Trophoblast cell (in vitro differentiated cells and primary cell): ENCODE measurements around the gene RPL35A. TPM values are rescaled to one million over a fixed set of nuclear protein-coding genes. Genes with fewer than 3 reads are reported as not detected.

Experiments used
- DNase-seq, 2 donors: peaks; one replicate each; pipeline ENCODE4 v3.0.0-alpha.2; 2016
- H2AFZ ChIP-seq: 2 replicates; pipeline ENCODE4 v1.6.1; 2013; ENCODE audit warnings: low read length, moderate library complexity, mild to moderate bottlenecking; ENCODE audit not compliant: insufficient read depth, poor library complexity
- H2AK5ac ChIP-seq: 2 replicates; pipeline ENCODE4 v1.6.1; 2013; ENCODE audit warnings: mild to moderate bottlenecking, low read length
- H2BK120ac ChIP-seq: 2 replicates; pipeline ENCODE4 v1.6.1; 2013; ENCODE audit warnings: low read length, mild to moderate bottlenecking, moderate library complexity; ENCODE audit not compliant: insufficient read depth, poor library complexity
- H2BK12ac ChIP-seq: 2 replicates; pipeline ENCODE4 v1.6.1; 2013; ENCODE audit warnings: mild to moderate bottlenecking, low read length, moderate library complexity
- H2BK5ac ChIP-seq: 2 replicates; pipeline ENCODE4 v1.6.1; 2013; ENCODE audit warnings: low read length, low read depth, moderate library complexity, mild to moderate bottlenecking; ENCODE audit not compliant: poor library complexity
- H3K14ac ChIP-seq: 2 replicates; pipeline ENCODE4 v1.6.1; 2013; ENCODE audit warnings: mild to moderate bottlenecking, low read length
- H3K18ac ChIP-seq: 2 replicates; pipeline ENCODE4 v1.6.1; 2013; ENCODE audit warnings: mild to moderate bottlenecking, low read length
- H3K23ac ChIP-seq: 2 replicates; pipeline ENCODE4 v1.6.1; 2013; ENCODE audit warnings: low read length
- H3K27ac ChIP-seq: 2 replicates; pipeline ENCODE4 v1.5.1; 2013; ENCODE audit warnings: low read depth, mild to moderate bottlenecking, inconsistent platforms, low read length, moderate library complexity
- H3K27me3 ChIP-seq: 2 replicates; pipeline ENCODE4 v1.6.1; 2013; ENCODE audit warnings: inconsistent platforms, mild to moderate bottlenecking, low read length, moderate library complexity; ENCODE audit not compliant: insufficient read depth
- H3K36me3 ChIP-seq, 2 experiments: 1 replicate in 1 of 2; 2 replicates in 1 of 2; pipeline ENCODE4 v1.6.1; 2013; ENCODE audit warnings: low read length in 2 of 2, mild to moderate bottlenecking in 2 of 2, moderate library complexity in 1 of 2; ENCODE audit not compliant: insufficient read depth in 2 of 2, control insufficient read depth in 1 of 2
- H3K4ac ChIP-seq: 2 replicates; pipeline ENCODE4 v1.6.1; 2013; ENCODE audit warnings: low read depth, mild to moderate bottlenecking, low read length, moderate library complexity
- H3K4me1 ChIP-seq, 2 experiments: 1 replicate in 1 of 2; 2 replicates in 1 of 2; pipeline ENCODE4 v1.6.1; 2013; ENCODE audit warnings: low read length in 2 of 2, mild to moderate bottlenecking in 2 of 2, moderate library complexity in 1 of 2; ENCODE audit not compliant: insufficient read depth in 2 of 2, control insufficient read depth in 1 of 2
- H3K4me2 ChIP-seq: 2 replicates; pipeline ENCODE4 v1.6.1; 2013; ENCODE audit warnings: inconsistent platforms, mild to moderate bottlenecking, low read length, moderate library complexity
- H3K4me3 ChIP-seq: 2 replicates; pipeline ENCODE4 v1.5.1; 2013; ENCODE audit warnings: mild to moderate bottlenecking, low read depth, low read length, inconsistent platforms
- H3K79me1 ChIP-seq: one replicate; pipeline ENCODE4 v1.6.1; 2013; ENCODE audit warnings: low read length
- H3K79me2 ChIP-seq: 2 replicates; pipeline ENCODE4 v1.6.1; 2013; ENCODE audit warnings: low read length, mild to moderate bottlenecking; ENCODE audit not compliant: control insufficient read depth, insufficient read depth, poor library complexity
- H3K9ac ChIP-seq: 2 replicates; pipeline ENCODE4 v1.6.1; 2013; ENCODE audit warnings: mild to moderate bottlenecking, low read length
- H3K9me3 ChIP-seq: 2 replicates; pipeline ENCODE4 v1.6.1; 2013; ENCODE audit warnings: low read depth, mild to moderate bottlenecking, control low read depth, inconsistent platforms, low read length; ENCODE audit not compliant: insufficient read depth
- H4K12ac ChIP-seq: 2 replicates; pipeline ENCODE4 v1.6.1; 2013; ENCODE audit warnings: low read depth, mild to moderate bottlenecking, low read length, moderate library complexity
- H4K8ac ChIP-seq: 2 replicates; pipeline ENCODE4 v1.6.1; 2013; ENCODE audit warnings: low read depth, mild to moderate bottlenecking, low read length, moderate library complexity
- H4K91ac ChIP-seq: one replicate; pipeline ENCODE4 v1.6.1; 2013; ENCODE audit warnings: low read depth, mild to moderate bottlenecking, low read length, moderate library complexity
- WGBS: extraction: QIAGEN DNeasy Blood & Tissue Kit; methylation state at CpG from one replicate; pipeline ENCODE4 v1.1.7; 2013; ENCODE audit warnings: missing lambda C conversion rate; ENCODE audit not compliant: insufficient read length, insufficient coverage; ENCODE audit errors: extremely low coverage; 5-methylcytosine and 5-hydroxymethylcytosine counted together
- polyA plus RNA-seq: library from polyadenylated mRNA; stranded (reverse); fragments of 200-250 nt; gene quantifications from 2 replicates; pipeline ENCODE4 v1.2.3, GENCODE V29; 2013

The RPL35A gene
- 2,548 and 2,659 TPM in 2 replicates for polyA plus RNA-seq

GRCh38 chr3:197949778-197950676 lies at the start of gene RPL35A:
RPL35A (plus strand) TSS chr3:197950190; CDS start chr3:197950968, 778 bp downstream.
- Histone ChIP-seq H3K27me3 (no peaks in the 10 kb centered on the region), H2AFZ (peak within 1 kb of the TSS; percentile 59), H2BK120ac (peak within 1 kb of the TSS; percentile 63), H3K4me2 (peak within 1 kb of the TSS; percentile 84), H3K18ac (peak within 1 kb of the TSS; percentile 93), H3K79me2 (peaks cover 9% of the 10 kb centered on the region), H3K9ac (peak within 1 kb of the TSS; percentile 80), H4K91ac (peak within 1 kb of the TSS; percentile 81), H4K12ac (peak within 1 kb of the TSS; percentile 96), H2BK5ac (peak within 1 kb of the TSS; percentile 94), H3K4me3 (peak within 1 kb of the TSS; percentile 78), H3K14ac (peak within 1 kb of the TSS; percentile 80), H3K4ac (peak within 1 kb of the TSS; percentile 99), H3K27ac (peak within 1 kb of the TSS; percentile 73), H3K79me1 (peaks cover 7% of the 10 kb centered on the region), H3K4me1 (peaks cover 0 to 8% of the 10 kb centered on the region in 2 experiments), H4K8ac (peak within 1 kb of the TSS; percentile 94), H3K9me3 (no peaks in the 10 kb centered on the region), H3K23ac (no peak within 1 kb of the TSS), H2BK12ac (no peak within 1 kb of the TSS), H2AK5ac (peak within 1 kb of the TSS; percentile 79), H3K36me3 (peaks cover 29 to 32% of the 10 kb centered on the region in 2 experiments)
- no CpG with 5 or more reads among the region's 36 CpGs for WGBS
- peak; percentile 88 to 98 for DNase-seq

GRCh38 chr3:197901626-197902025 lies 48.4 kb upstream of the RPL35A start:
- Histone ChIP-seq H3K9me3 (peaks cover 5% of the 10 kb centered on the region), H2BK5ac (no peak overlapping the region), H2AFZ (no peak overlapping the region), H3K4me1 (peaks cover 0 to 3% of the 10 kb centered on the region in 2 experiments), H3K14ac (no peak overlapping the region), H3K23ac (no peak overlapping the region), H3K79me2 (no peaks in the 10 kb centered on the region), H3K36me3 (no peaks in the 10 kb centered on the region), H3K4me2 (no peak overlapping the region), H2AK5ac (no peak overlapping the region), H3K9ac (no peak overlapping the region), H4K12ac (no peak overlapping the region), H3K27me3 (no peaks in the 10 kb centered on the region), H3K4ac (no peak overlapping the region), H3K4me3 (no peak overlapping the region), H4K8ac (no peak overlapping the region), H2BK120ac (no peak overlapping the region), H4K91ac (no peak overlapping the region), H3K27ac (no peak overlapping the region), H2BK12ac (no peak overlapping the region), H3K79me1 (no peaks in the 10 kb centered on the region), H3K18ac (no peak overlapping the region)
- no CpG with 5 or more reads among the region's 4 CpGs for WGBS
- DNase-seq, result no peak

GRCh38 chr3:197906023-197906849 lies 43.8 kb upstream of the RPL35A start:
- no peak overlapping the region for H3K4ac ChIP-seq
- no peaks in the 10 kb centered on the region for H3K27me3 ChIP-seq
- no peak overlapping the region for H3K23ac ChIP-seq
- H3K4me3 ChIP-seq, result no peak overlapping the region
- no peak overlapping the region for H4K8ac ChIP-seq
- no CpG with 5 or more reads among the region's 17 CpGs for WGBS
- DNase-seq, result peak; percentile 91 to 96
- no peak overlapping the region for H2BK120ac ChIP-seq
- no peaks in the 10 kb centered on the region for H3K36me3 ChIP-seq
- no peak overlapping the region for H3K4me2 ChIP-seq
- no peak overlapping the region for H3K9ac ChIP-seq
- H2AK5ac ChIP-seq, result no peak overlapping the region
- H3K79me1 ChIP-seq, result no peaks in the 10 kb centered on the region
- H3K4me1 ChIP-seq, result peaks cover 0 to 3% of the 10 kb centered on the region in 2 experiments
- H3K27ac ChIP-seq, result no peak overlapping the region
- H3K9me3 ChIP-seq, result no peaks in the 10 kb centered on the region
- no peak overlapping the region for H2BK12ac ChIP-seq
- H2BK5ac ChIP-seq, result no peak overlapping the region
- no peak overlapping the region for H3K18ac ChIP-seq
- no peak overlapping the region for H3K14ac ChIP-seq
- H3K79me2 ChIP-seq, result no peaks in the 10 kb centered on the region
- H2AFZ ChIP-seq, result no peak overlapping the region
- no peak overlapping the region for H4K12ac ChIP-seq
- no peak overlapping the region for H4K91ac ChIP-seq

- H3K4me3 ChIP-seq, result no peak overlapping the region
- no peak overlapping the region for H3K18ac ChIP-seq
- no peak overlapping the region for H4K91ac ChIP-seq
- H3K4ac ChIP-seq, result no peak overlapping the region
- no peaks in the 10 kb centered on the region for H3K79me2 ChIP-seq
- H3K36me3 ChIP-seq, result no peaks in the 10 kb centered on the region
- H3K9ac ChIP-seq, result no peak overlapping the region
- H2AFZ ChIP-seq, result no peak overlapping the region
- DNase-seq, result peak in 1 of 2 donors; percentile 7
- H4K12ac ChIP-seq, result no peak overlapping the region
- no peak overlapping the region for H4K8ac ChIP-seq
- no peak overlapping the region for H2BK5ac ChIP-seq
- no peak overlapping the region for H2BK12ac ChIP-seq
- H2AK5ac ChIP-seq, result no peak overlapping the region
- no peaks in the 10 kb centered on the region for H3K9me3 ChIP-seq
- H3K14ac ChIP-seq, result no peak overlapping the region
- no peak overlapping the region for H3K23ac ChIP-seq
- H3K27me3 ChIP-seq, result no peaks in the 10 kb centered on the region
- no peak overlapping the region for H2BK120ac ChIP-seq
- no CpG with 5 or more reads among the region's 3 CpGs for WGBS
- H3K4me1 ChIP-seq, result peaks cover 0 to 3% of the 10 kb centered on the region in 2 experiments
- H3K27ac ChIP-seq, result no peak overlapping the region
- no peak overlapping the region for H3K4me2 ChIP-seq
- no peaks in the 10 kb centered on the region for H3K79me1 ChIP-seq
These were observed 43.2 kb upstream of the RPL35A start for GRCh38 chr3:197906850-197907187.
